ENCODE measurements around the gene AKR1C8. TPM values are rescaled to one million over a fixed set of nuclear protein-coding genes. Genes with fewer than 3 reads are reported as not detected.

Gene AKR1C8
- total and polyA plus RNA-seq, 2 of the 13 experiments (the other 11 are each of a cell fraction or from before 2014, with no cell fraction given) = 0.12 TPM; not detected in 1

DNA sequence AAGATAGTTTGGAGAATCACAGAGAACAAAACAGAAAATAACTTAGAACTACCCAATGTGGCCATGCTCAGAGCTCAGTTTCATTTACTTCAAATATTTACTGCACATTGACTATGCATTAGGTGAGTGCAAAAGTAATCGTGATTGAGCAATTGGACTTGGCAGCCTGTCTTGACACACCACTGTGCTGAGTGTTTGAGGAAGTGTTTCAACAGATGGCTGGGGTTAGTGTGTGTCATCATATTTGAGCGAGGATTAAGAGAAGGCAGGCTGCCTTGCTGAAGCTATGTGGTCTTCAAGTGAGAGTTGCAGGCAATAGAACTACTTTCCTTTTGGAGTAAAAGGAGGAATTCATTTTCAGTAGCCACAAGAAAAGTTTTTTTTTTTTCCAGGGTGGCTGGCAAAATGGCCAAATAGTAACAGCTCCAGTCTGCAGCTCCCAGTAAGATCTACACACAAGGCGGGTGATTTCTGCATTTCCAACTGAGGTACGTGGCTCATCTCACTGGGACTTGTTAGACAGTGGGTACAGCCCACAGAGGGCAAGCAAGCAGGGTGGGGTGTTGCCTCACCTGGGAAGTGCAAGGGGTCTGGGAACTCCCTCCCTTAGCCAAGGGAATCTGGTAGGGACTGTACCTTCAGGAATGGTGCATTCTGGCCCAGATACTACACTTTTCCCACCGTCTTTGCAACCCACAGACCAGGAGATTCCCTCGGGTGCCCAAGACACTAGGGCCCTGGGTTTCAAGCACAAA lies 49.3 kb upstream of the AKR1C8 start (continued):
- no peak for TF ChIP-seq SIN3A (IDR thresholded peaks at IDR 0.05; ENCODE audit: borderline replicate concordance, low read depth, low read length)
- peak; percentile 38; the same call in 1 of the 2 replicates for TF ChIP-seq PATZ1 (CRISPR knock-in tag; IDR thresholded peaks at IDR 0.05)
- TF ChIP-seq SYNCRIP (IDR thresholded peaks at IDR 0.05; ENCODE audit: insufficient read depth, low read depth, low read length) = no peak
- peak; percentile 97 for TF ChIP-seq CEBPG (CRISPR knock-in tag; IDR thresholded peaks at IDR 0.05)
- no peak for TF ChIP-seq ZKSCAN1 (IDR thresholded peaks at IDR 0.05; ENCODE audit: low read length)
- no peak for TF ChIP-seq SCMH1 (CRISPR knock-in tag; IDR thresholded peaks at IDR 0.05; ENCODE audit: borderline replicate concordance)
- no peak for TF ChIP-seq KAT2B (IDR thresholded peaks at IDR 0.05; ENCODE audit: borderline replicate concordance, low read depth, low read length)
- TF ChIP-seq, protein P1, sequence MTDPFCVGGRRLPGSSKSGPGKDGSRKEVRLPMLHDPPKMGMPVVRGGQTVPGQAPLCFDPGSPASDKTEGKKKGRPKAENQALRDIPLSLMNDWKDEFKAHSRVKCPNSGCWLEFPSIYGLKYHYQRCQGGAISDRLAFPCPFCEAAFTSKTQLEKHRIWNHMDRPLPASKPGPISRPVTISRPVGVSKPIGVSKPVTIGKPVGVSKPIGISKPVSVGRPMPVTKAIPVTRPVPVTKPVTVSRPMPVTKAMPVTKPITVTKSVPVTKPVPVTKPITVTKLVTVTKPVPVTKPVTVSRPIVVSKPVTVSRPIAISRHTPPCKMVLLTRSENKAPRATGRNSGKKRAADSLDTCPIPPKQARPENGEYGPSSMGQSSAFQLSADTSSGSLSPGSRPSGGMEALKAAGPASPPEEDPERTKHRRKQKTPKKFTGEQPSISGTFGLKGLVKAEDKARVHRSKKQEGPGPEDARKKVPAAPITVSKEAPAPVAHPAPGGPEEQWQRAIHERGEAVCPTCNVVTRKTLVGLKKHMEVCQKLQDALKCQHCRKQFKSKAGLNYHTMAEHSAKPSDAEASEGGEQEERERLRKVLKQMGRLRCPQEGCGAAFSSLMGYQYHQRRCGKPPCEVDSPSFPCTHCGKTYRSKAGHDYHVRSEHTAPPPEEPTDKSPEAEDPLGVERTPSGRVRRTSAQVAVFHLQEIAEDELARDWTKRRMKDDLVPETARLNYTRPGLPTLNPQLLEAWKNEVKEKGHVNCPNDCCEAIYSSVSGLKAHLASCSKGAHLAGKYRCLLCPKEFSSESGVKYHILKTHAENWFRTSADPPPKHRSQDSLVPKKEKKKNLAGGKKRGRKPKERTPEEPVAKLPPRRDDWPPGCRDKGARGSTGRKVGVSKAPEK (CRISPR knock-in tag; IDR thresholded peaks at IDR 0.05; ENCODE audit: borderline replicate concordance) = no peak
- no peak for TF ChIP-seq ZBTB7B (CRISPR knock-in tag; IDR thresholded peaks at IDR 0.05)
- TF ChIP-seq, protein P2, sequence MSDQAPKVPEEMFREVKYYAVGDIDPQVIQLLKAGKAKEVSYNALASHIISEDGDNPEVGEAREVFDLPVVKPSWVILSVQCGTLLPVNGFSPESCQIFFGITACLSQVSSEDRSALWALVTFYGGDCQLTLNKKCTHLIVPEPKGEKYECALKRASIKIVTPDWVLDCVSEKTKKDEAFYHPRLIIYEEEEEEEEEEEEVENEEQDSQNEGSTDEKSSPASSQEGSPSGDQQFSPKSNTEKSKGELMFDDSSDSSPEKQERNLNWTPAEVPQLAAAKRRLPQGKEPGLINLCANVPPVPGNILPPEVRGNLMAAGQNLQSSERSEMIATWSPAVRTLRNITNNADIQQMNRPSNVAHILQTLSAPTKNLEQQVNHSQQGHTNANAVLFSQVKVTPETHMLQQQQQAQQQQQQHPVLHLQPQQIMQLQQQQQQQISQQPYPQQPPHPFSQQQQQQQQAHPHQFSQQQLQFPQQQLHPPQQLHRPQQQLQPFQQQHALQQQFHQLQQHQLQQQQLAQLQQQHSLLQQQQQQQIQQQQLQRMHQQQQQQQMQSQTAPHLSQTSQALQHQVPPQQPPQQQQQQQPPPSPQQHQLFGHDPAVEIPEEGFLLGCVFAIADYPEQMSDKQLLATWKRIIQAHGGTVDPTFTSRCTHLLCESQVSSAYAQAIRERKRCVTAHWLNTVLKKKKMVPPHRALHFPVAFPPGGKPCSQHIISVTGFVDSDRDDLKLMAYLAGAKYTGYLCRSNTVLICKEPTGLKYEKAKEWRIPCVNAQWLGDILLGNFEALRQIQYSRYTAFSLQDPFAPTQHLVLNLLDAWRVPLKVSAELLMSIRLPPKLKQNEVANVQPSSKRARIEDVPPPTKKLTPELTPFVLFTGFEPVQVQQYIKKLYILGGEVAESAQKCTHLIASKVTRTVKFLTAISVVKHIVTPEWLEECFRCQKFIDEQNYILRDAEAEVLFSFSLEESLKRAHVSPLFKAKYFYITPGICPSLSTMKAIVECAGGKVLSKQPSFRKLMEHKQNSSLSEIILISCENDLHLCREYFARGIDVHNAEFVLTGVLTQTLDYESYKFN (CRISPR knock-in tag; conservative IDR thresholded peaks at IDR 0.05) = peak; percentile 40; the same call in 1 of the 2 replicates
- TF ChIP-seq, protein P3, sequence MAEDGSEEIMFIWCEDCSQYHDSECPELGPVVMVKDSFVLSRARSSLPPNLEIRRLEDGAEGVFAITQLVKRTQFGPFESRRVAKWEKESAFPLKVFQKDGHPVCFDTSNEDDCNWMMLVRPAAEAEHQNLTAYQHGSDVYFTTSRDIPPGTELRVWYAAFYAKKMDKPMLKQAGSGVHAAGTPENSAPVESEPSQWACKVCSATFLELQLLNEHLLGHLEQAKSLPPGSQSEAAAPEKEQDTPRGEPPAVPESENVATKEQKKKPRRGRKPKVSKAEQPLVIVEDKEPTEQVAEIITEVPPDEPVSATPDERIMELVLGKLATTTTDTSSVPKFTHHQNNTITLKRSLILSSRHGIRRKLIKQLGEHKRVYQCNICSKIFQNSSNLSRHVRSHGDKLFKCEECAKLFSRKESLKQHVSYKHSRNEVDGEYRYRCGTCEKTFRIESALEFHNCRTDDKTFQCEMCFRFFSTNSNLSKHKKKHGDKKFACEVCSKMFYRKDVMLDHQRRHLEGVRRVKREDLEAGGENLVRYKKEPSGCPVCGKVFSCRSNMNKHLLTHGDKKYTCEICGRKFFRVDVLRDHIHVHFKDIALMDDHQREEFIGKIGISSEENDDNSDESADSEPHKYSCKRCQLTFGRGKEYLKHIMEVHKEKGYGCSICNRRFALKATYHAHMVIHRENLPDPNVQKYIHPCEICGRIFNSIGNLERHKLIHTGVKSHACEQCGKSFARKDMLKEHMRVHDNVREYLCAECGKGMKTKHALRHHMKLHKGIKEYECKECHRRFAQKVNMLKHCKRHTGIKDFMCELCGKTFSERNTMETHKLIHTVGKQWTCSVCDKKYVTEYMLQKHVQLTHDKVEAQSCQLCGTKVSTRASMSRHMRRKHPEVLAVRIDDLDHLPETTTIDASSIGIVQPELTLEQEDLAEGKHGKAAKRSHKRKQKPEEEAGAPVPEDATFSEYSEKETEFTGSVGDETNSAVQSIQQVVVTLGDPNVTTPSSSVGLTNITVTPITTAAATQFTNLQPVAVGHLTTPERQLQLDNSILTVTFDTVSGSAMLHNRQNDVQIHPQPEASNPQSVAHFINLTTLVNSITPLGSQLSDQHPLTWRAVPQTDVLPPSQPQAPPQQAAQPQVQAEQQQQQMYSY (CRISPR knock-in tag; IDR thresholded peaks at IDR 0.05) = no peak
- TF ChIP-seq U2AF2 (IDR thresholded peaks at IDR 0.05; ENCODE audit: low read depth, low read length) = no peak

All from HepG2 (cell line).